HUES48 (cell line): ENCODE data around the gene UFD1.

Experiments used
- H3K27ac ChIP-seq: one replicate; pipeline ENCODE4 v1.7.0; 2013; ENCODE audit warnings: low read depth, low read length, inconsistent platforms
- H3K27me3 ChIP-seq: 2 replicates; pipeline ENCODE4 v1.6.1; 2013; ENCODE audit warnings: mild to moderate bottlenecking, low read length; ENCODE audit not compliant: control insufficient read depth, insufficient read depth
- H3K36me3 ChIP-seq: 2 replicates; pipeline ENCODE4 v1.6.1; 2013; ENCODE audit warnings: low read length; ENCODE audit not compliant: control insufficient read depth, insufficient read depth
- H3K4me1 ChIP-seq: 2 replicates; pipeline ENCODE4 v1.6.1; 2013; ENCODE audit warnings: mild to moderate bottlenecking, low read length; ENCODE audit not compliant: control insufficient read depth, insufficient read depth
- H3K4me3 ChIP-seq: 2 replicates; pipeline ENCODE4 v1.5.1; 2013; ENCODE audit warnings: mild to moderate bottlenecking, low read depth, low read length
- H3K9ac ChIP-seq: 2 replicates; pipeline ENCODE4 v1.6.1; 2013; ENCODE audit warnings: mild to moderate bottlenecking, low read depth, low read length, moderate library complexity
- H3K9me3 ChIP-seq: 2 replicates; pipeline ENCODE4 v1.6.1; 2013; ENCODE audit warnings: low read length; ENCODE audit not compliant: control insufficient read depth, insufficient read depth

UFD1 gene

DNA sequence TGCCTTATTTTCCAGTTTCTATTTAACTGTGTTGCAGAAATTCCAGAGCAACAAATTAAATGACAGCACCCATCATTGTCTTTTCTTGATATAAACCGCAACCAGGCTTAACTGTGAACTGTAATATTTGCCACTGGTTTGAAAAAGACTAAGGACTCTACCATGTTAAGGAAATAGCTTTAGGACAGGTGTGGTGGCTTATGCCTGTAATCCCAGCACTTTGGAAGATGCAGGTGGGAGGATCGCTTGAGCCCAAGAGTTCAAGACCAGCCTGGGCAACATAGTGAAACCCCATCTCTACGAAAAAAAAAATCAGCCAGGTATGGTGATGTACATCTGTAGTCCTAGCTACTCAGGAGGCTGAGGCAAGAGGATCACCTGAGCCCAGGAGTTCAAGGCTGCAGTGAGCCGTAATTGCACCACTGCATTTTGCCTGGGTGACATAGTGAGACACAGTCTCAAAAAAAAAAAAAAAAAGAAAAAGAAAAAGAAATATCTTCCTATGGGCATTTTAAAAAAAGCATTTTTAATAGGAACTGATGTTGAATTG is 76.3 kb downstream of the UFD1 start:
- no peaks in the 10 kb centered on the region for H3K27me3 ChIP-seq
- H3K27ac ChIP-seq: no peak overlapping the region
- H3K9me3 ChIP-seq: no peaks in the 10 kb centered on the region
- H3K4me3 ChIP-seq: no peak overlapping the region
- H3K36me3 ChIP-seq: peaks cover 82% of the 10 kb centered on the region
- no peaks in the 10 kb centered on the region for H3K4me1 ChIP-seq
- no peak overlapping the region for H3K9ac ChIP-seq

DNA sequence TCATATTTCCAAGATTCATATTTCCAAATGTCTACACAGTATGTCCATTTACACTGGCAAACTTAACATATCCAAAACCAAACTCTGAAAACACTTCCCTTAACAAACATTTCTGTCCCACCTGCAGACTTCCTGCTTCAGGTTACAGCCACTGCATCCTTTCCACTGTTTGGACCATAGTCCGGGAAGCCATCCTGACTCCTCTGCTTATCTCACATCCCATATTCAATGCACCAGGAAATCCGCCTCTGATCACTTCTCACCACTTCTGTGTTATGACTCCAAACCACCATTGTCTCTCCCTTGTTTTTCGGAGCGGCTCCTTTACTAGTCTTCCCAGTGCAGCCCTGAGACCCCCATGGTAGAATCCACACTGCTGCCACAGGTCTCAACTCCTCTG is 77.5 kb downstream of the UFD1 start:
- Histone ChIP-seq H3K27me3 (no peaks in the 10 kb centered on the region), H3K9ac (no peak overlapping the region), H3K9me3 (no peaks in the 10 kb centered on the region), H3K4me3 (no peak overlapping the region), H3K36me3 (peaks cover 82% of the 10 kb centered on the region), H3K4me1 (no peaks in the 10 kb centered on the region), H3K27ac (no peak overlapping the region)

- Histone ChIP-seq H3K9ac (no peak overlapping the region), H3K4me1 (no peaks in the 10 kb centered on the region), H3K4me3 (no peak overlapping the region), H3K27me3 (no peaks in the 10 kb centered on the region), H3K27ac (no peak overlapping the region), H3K36me3 (peaks cover 82% of the 10 kb centered on the region), H3K9me3 (no peaks in the 10 kb centered on the region)
Measured at GRCh38 chr22:19400881-19401280, 78.1 kb downstream of the UFD1 start.
